Chondrocyte (in vitro differentiated cells): ENCODE data around the gene EPB41L2. TPM values are rescaled to one million over a fixed set of nuclear protein-coding genes. Genes with fewer than 3 reads are reported as not detected.
A peak's percentile ranks its signal among the peaks of the same experiment; 100 is the strongest.

ENCODE experiments used
- DNase-seq: peaks from one replicate; pipeline ENCODE4 v3.0.0; 2021; ENCODE audit warnings: mixed read lengths, low spot score
- H3K27ac Mint-ChIP-seq: one replicate; pipeline ENCODE4 v1.8.0; 2021; ENCODE audit warnings: mild to moderate bottlenecking, moderate library complexity, mixed read lengths; ENCODE audit not compliant: unreplicated experiment
- H3K27me3 Mint-ChIP-seq: 2 replicates; pipeline ENCODE4 v1.8.0; 2021; ENCODE audit warnings: low read depth, mixed read lengths
- H3K36me3 Mint-ChIP-seq: 2 replicates; pipeline ENCODE4 v1.8.0; 2021; ENCODE audit warnings: low read depth, mixed read lengths
- H3K4me1 Mint-ChIP-seq: 2 replicates; pipeline ENCODE4 v1.8.0; 2021; ENCODE audit warnings: low read depth, mild to moderate bottlenecking, mixed read lengths
- H3K4me3 Mint-ChIP-seq: one replicate; pipeline ENCODE4 v1.8.0; 2021; ENCODE audit warnings: mild to moderate bottlenecking, moderate library complexity, mixed read lengths; ENCODE audit not compliant: unreplicated experiment
- H3K9me3 Mint-ChIP-seq: 2 replicates; pipeline ENCODE4 v1.8.0; 2021; ENCODE audit warnings: low read depth, mixed read lengths
- total RNA-seq: library from RNA; stranded (reverse); gene quantifications from 3 replicates; pipeline ENCODE4 v1.2.1, GENCODE V29; 2021
- TF ChIP-seq, protein P1 (sequence below): fragments of 200-600 bp; sonication (generic); IDR thresholded peaks from 2 replicates; pipeline ENCODE4 v1.5.0; 2021; ENCODE audit warnings: antibody characterized with exemption, mild to moderate bottlenecking, moderate library complexity

EPB41L2 gene
- total RNA-seq, 1 donor from 2014 or later: 65.8 TPM

DNA sequence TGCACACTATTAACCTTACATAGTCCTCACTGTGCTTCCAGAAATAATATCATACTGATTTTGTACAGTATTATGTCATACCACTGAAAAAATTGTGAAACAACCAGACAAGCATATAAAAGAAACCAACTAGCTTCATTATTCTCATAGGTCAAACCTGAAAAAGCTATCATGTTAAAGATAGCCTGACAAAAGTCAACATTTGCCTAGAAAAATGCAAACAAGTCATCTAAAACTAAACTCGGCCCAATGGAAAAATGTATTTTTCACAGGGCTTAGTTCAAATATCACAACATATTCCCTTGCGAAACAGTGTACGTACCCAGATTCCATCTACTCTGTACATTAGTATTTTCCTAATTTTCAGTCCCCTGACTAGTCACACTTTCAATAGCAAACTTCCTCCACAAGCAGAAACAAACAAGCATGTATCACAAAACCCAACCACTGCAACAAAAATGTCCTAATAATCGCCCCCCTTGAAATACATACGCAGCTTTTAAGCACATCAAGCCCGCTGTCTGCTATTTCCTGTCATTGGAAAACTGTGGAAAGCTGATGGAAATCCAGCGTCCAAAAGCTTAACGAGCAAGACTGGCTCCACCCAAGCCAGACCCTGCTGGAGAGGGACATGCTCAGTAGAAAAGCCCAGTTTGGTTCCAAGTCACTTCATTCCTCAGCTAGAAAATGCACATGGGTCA lies 93.1 kb downstream of the EPB41L2 start:
- no peaks in the 10 kb centered on the region for H3K9me3 Mint-ChIP-seq
- TF ChIP-seq, protein P1, sequence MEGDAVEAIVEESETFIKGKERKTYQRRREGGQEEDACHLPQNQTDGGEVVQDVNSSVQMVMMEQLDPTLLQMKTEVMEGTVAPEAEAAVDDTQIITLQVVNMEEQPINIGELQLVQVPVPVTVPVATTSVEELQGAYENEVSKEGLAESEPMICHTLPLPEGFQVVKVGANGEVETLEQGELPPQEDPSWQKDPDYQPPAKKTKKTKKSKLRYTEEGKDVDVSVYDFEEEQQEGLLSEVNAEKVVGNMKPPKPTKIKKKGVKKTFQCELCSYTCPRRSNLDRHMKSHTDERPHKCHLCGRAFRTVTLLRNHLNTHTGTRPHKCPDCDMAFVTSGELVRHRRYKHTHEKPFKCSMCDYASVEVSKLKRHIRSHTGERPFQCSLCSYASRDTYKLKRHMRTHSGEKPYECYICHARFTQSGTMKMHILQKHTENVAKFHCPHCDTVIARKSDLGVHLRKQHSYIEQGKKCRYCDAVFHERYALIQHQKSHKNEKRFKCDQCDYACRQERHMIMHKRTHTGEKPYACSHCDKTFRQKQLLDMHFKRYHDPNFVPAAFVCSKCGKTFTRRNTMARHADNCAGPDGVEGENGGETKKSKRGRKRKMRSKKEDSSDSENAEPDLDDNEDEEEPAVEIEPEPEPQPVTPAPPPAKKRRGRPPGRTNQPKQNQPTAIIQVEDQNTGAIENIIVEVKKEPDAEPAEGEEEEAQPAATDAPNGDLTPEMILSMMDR: no peak
- DNase-seq: no peak
- H3K27me3 Mint-ChIP-seq: no peaks in the 10 kb centered on the region
- no peaks in the 10 kb centered on the region for H3K36me3 Mint-ChIP-seq
- peak overlapping the region; percentile 65 for H3K4me3 Mint-ChIP-seq
- peaks cover 49% of the 10 kb centered on the region for H3K4me1 Mint-ChIP-seq
- peak overlapping the region; percentile 77 for H3K27ac Mint-ChIP-seq

DNA sequence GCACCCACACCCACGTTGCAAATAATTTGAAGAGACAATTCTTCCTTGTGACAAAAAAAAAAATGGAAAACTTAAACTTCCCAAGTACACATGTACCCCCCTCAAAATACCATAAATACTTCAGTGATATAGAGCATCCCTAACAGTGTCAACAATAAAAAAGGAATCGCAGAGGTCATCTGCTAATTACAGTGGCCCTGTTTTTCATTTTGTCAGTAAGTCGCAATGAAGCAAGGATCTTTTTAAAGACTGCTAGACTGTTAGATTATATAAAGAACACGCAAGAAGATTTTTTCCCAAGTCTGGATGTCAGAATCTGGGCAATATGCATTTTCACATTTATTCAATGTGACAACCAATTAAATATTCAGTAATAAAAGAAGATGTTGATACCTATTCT lies 93.9 kb downstream of the EPB41L2 start:
- DNase-seq: no peak
- Mint-ChIP-seq H3K27ac (peak overlapping the region; percentile 65), H3K9me3 (no peaks in the 10 kb centered on the region), H3K4me3 (peak overlapping the region; percentile 65), H3K36me3 (no peaks in the 10 kb centered on the region), H3K4me1 (peaks cover 49% of the 10 kb centered on the region), H3K27me3 (no peaks in the 10 kb centered on the region)
- TF ChIP-seq, protein P1: no peak

DNA sequence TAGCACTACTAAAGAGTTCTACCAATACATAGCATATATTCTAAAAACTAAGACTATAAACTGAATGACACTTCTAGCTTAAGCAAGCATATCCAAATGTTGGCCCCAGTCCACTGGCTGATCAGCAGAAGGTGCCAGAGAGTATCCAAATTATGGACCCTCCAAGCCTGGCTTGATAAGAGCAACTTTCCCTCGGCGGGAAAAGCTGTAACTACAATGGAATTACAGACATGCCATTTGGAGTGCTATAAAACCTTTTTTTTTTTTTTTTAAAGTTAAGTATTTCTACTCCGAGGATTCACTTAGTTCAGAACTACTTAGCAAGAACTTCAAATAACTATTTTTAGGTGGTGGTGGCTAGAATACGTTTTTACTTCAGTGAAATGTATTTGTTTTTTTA lies 94.6 kb downstream of the EPB41L2 start:
- peaks cover 49% of the 10 kb centered on the region for H3K4me1 Mint-ChIP-seq
- no peaks in the 10 kb centered on the region for H3K36me3 Mint-ChIP-seq
- TF ChIP-seq, protein P1: no peak
- peak overlapping the region; percentile 65 for H3K4me3 Mint-ChIP-seq
- DNase-seq: no peak
- H3K9me3 Mint-ChIP-seq: no peaks in the 10 kb centered on the region
- no peaks in the 10 kb centered on the region for H3K27me3 Mint-ChIP-seq
- peak overlapping the region; percentile 65 for H3K27ac Mint-ChIP-seq

DNA sequence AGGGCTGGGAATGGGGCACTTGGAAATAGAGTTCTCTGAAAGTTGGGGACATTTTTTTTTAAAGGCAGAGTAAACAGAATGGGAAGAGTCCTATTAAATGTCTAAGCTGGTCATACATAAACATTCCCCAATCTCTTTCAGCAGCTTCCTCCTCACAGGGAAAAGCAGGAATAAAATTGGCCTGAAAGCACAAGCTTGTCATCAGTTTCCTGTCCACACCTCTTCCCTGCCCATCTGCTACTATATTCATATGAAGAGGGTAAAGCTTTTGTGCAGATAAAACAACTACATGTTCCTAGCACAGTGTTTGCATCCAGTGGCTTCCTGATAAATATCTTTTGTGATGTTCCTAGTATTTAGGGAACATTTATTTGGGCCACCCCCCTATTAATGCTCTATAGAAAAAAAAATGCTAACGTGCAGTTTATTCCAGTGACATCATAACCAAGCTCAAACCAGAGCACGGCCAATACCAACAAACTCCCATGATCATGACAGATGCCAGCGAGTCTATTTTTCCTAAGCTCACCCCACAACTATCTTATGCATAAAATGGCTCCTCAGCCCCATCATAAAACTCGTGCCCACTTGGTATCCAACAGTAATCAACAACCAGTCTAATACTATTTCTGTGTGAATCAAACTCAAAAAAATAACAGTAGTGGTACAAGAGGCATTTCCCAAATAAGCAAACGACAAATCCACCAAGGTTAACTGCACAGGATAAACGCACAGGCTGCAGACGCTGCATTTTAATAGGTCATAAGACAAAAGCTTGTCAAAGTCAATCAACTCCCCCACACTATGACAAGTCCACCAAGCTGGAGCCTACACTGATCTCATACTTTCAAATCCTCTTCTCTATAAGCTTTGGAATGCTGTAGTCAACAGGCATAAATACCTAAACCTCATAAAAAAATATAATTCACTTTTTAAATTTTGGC lies 95.3 kb downstream of the EPB41L2 start:
- TF ChIP-seq, protein P1: no peak
- H3K27ac Mint-ChIP-seq: peak overlapping the region; percentile 65
- no peaks in the 10 kb centered on the region for H3K36me3 Mint-ChIP-seq
- no peak for DNase-seq
- H3K9me3 Mint-ChIP-seq: no peaks in the 10 kb centered on the region
- no peak overlapping the region for H3K4me3 Mint-ChIP-seq
- no peaks in the 10 kb centered on the region for H3K27me3 Mint-ChIP-seq
- H3K4me1 Mint-ChIP-seq: peaks cover 49% of the 10 kb centered on the region

DNA sequence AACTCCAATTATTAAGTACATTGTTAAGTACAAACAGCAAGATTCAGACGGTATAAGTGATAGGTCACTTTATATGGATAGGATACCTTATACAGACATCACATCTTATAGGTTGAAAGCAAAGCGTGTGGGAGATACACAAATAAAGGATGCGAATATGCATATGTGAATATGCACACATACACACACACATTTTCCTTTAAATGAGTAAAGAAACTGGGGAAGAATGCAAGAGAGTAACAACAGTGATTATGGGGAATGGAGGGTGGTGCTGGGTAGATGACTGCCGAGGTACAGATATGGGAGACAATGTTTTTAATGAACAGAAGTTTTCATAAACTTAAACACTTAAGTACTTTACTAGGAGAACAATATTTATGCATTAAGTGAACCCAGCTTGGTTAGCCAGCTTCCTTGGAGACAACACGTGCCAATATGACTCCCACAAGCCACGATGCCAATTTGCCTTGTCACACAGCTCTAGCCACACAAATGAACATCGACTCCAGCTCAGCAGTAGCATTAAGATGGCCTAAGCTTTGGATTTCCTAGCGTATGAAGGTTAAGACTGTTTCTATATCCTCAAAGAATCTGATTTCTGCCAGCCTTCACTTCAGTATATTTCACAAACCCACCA lies 96.6 kb downstream of the EPB41L2 start:
- no peak for DNase-seq
- H3K9me3 Mint-ChIP-seq: no peaks in the 10 kb centered on the region
- no peak overlapping the region for H3K4me3 Mint-ChIP-seq
- no peaks in the 10 kb centered on the region for H3K36me3 Mint-ChIP-seq
- H3K27me3 Mint-ChIP-seq: no peaks in the 10 kb centered on the region
- H3K4me1 Mint-ChIP-seq: peaks cover 48% of the 10 kb centered on the region
- no peak overlapping the region for H3K27ac Mint-ChIP-seq
- TF ChIP-seq, protein P1: no peak
